Natural killer cell (primary cell): ENCODE results near the gene DRAP1. TPM values are rescaled to one million over a fixed set of nuclear protein-coding genes. Genes with fewer than 3 reads are reported as not detected.

ENCODE experiments used
- ATAC-seq, 3 donors: fragments of 150-1000 bp in 2 of 3; fragments of 200-7000 bp in 1 of 3; cut with Tn5 transposase; 1 replicate in 1 of 3; 2 replicates in 2 of 3; pipeline ENCODE4 v1.10.0; 2021; ENCODE audit warnings: mild to moderate bottlenecking in 2 of 3, moderate library complexity in 2 of 3
- DNase-seq, 2 donors: peaks; one replicate each; pipeline versions ENCODE4 v3.0.0 to v3.0.0-alpha.2; 2013 to 2021; ENCODE audit warnings: mixed read lengths in 1 of 2
- H3K27ac ChIP-seq: one replicate; pipeline ENCODE4 v1.5.1; 2013; ENCODE audit warnings: mild to moderate bottlenecking, low read length
- H3K27me3 ChIP-seq: one replicate; pipeline ENCODE4 v1.6.1; 2013; ENCODE audit warnings: low read length; ENCODE audit not compliant: control insufficient read depth, insufficient read depth
- H3K36me3 ChIP-seq: one replicate; pipeline ENCODE4 v1.6.1; 2013; ENCODE audit warnings: low read length; ENCODE audit not compliant: control insufficient read depth, insufficient read depth
- H3K4me1 ChIP-seq: one replicate; pipeline ENCODE4 v1.6.1; 2013; ENCODE audit warnings: low read length; ENCODE audit not compliant: control insufficient read depth, insufficient read depth
- H3K4me3 ChIP-seq: one replicate; pipeline ENCODE4 v1.5.1; 2013; ENCODE audit warnings: low read length
- H3K9me3 ChIP-seq: one replicate; pipeline ENCODE4 v1.6.1; 2013; ENCODE audit warnings: low read length; ENCODE audit not compliant: control insufficient read depth, insufficient read depth
- H3K27ac Mint-ChIP-seq, 2 donors: one replicate each; pipeline ENCODE4 v1.8.0; 2022; ENCODE audit warnings: mild to moderate bottlenecking in 2 of 2, mixed read lengths in 2 of 2, moderate library complexity in 1 of 2
- H3K27me3 Mint-ChIP-seq, 2 donors: one replicate each; pipeline ENCODE4 v1.8.0; 2022; ENCODE audit warnings: low read depth in 2 of 2, mixed read lengths in 2 of 2
- H3K36me3 Mint-ChIP-seq: one replicate; pipeline ENCODE4 v1.8.0; 2022; ENCODE audit warnings: mixed read lengths
- H3K4me1 Mint-ChIP-seq, 2 donors: one replicate each; pipeline ENCODE4 v1.8.0; 2022; ENCODE audit warnings: mixed read lengths in 2 of 2
- H3K4me3 Mint-ChIP-seq: one replicate; pipeline ENCODE4 v1.8.0; 2022; ENCODE audit warnings: mild to moderate bottlenecking, moderate library complexity, mixed read lengths
- H3K9me3 Mint-ChIP-seq, 2 donors: one replicate each; pipeline ENCODE4 v1.8.0; 2022; ENCODE audit warnings: mixed read lengths in 2 of 2
- WGBS: methylation state at CpG from one replicate; pipeline ENCODE4 v1.1.7; 2013; ENCODE audit warnings: missing lambda C conversion rate; ENCODE audit not compliant: insufficient coverage; 5-methylcytosine and 5-hydroxymethylcytosine counted together
- intact Hi-C: fragments of 100-400 bp; cut with micrococcal nuclease; formaldehyde crosslinking; loops from one replicate; pipeline ENCODE4 v1.14.2; 2022
- total RNA-seq, 4 donors: library from RNA; stranded (reverse); fragments of 120-200 nt in 1 of 4; gene quantifications; one replicate each; pipeline versions ENCODE4 v1.2.3 to v1.2.4, GENCODE V29; 2013 to 2022
- TF ChIP-seq, protein P1 (sequence below): fragments of 200-600 bp; IDR thresholded peaks from one replicate; pipeline ENCODE4 v1.8.0; 2022; ENCODE audit warnings: antibody characterized with exemption

The DRAP1 gene
- total RNA-seq, 3 donors from 2014 or later (not counting 1 experiment from before 2014, with no cell fraction given) = 114 to 115 (median 115) TPM

DNA sequence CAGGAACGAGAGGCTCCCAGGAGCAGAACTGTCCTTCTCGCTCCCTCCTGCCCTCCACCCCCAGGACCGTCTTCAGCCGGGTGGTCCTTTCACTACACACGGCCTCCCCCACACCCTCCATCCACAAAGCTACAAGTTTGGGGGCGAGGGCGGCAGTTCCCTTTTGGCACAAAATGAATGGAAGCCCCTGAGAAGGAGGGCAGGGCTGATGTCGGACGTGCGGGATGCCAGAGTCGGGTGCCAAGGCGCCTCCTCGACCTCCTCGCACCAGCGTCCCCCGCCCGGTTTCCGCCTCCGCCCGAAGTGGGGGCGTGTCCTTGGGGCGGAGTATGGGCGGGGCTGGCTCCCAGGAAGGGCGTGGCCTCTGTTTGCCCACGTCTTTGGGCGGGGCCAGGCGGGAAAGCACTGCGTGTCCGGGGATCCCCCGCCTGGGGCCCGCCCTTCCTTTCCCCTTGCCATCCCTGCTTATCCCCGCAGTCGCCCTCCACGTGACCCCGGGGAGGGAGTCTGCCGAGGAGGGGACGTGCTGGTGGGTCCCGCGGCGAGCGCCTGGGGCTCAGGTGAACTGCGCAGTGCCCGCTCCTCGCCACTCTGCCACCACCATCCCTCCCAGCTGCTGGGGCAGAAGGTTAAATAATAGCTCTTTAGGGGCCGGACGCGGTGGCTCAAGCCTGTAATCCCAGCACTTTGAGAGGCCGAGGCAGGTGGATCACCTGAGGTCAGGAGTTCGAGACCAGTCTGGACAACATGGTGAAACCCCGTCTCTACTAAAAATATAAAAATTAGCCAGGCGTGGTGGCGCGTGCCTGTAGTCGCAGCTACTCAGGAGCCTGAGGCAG is 45.7 kb upstream of the DRAP1 start:
- peak overlapping the region; percentile 54 for H3K4me3 ChIP-seq
- no peaks in the 10 kb centered on the region for H3K9me3 ChIP-seq
- H3K27ac Mint-ChIP-seq = peak overlapping the region; percentile 92 to 97
- peaks cover 52% of the 10 kb centered on the region for H3K4me1 ChIP-seq
- intact Hi-C loops = loop anchor here (2.0 kb wide), 1 partner anchor 15 kb away; the partner anchor contains the start of gene CFL1
- 7% methylated on average over 53 of the region's 54 CpGs for WGBS
- TF ChIP-seq, protein P1, sequence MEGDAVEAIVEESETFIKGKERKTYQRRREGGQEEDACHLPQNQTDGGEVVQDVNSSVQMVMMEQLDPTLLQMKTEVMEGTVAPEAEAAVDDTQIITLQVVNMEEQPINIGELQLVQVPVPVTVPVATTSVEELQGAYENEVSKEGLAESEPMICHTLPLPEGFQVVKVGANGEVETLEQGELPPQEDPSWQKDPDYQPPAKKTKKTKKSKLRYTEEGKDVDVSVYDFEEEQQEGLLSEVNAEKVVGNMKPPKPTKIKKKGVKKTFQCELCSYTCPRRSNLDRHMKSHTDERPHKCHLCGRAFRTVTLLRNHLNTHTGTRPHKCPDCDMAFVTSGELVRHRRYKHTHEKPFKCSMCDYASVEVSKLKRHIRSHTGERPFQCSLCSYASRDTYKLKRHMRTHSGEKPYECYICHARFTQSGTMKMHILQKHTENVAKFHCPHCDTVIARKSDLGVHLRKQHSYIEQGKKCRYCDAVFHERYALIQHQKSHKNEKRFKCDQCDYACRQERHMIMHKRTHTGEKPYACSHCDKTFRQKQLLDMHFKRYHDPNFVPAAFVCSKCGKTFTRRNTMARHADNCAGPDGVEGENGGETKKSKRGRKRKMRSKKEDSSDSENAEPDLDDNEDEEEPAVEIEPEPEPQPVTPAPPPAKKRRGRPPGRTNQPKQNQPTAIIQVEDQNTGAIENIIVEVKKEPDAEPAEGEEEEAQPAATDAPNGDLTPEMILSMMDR = no peak
- H3K27me3 ChIP-seq = no peaks in the 10 kb centered on the region
- no peaks in the 10 kb centered on the region for H3K9me3 Mint-ChIP-seq
- peak overlapping the region; percentile 93 for H3K27ac ChIP-seq
- DNase-seq = peak; percentile 98 to 99
- H3K4me1 Mint-ChIP-seq = peaks cover 29 to 38% of the 10 kb centered on the region in 2 donors
- peak overlapping the region; percentile 96 for H3K4me3 Mint-ChIP-seq
- H3K36me3 ChIP-seq = no peaks in the 10 kb centered on the region
- peak; percentile 95 to 99 (median 95) for ATAC-seq
- H3K36me3 Mint-ChIP-seq = no peaks in the 10 kb centered on the region
- no peaks in the 10 kb centered on the region for H3K27me3 Mint-ChIP-seq

DNA sequence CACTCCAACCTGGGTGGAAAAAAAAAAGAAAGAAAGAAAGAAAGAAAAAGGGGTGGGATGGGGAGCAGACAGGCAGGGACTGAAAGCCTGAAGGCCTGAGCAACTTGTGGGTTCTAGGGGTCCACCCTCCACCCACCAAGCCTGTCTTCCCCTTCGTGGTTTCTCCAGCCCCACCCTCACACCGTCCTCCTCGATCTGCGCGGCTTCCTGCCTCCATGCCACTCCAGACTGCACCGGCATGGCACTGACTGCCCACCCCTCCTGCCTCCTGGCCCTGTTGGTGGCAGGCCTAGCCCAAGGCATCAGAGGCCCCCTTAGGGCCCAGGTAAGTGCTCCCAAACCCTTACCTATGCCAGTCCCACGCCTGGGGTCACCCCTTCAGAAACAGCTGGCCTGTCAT is 39.6 kb upstream of the DRAP1 start, which contains the start of gene CTSW:
Gene CTSW, plus strand, starts transcription at position 221 of the 400 bp plus-strand sequence. Its CDS starts 18 bp downstream, at position 239.
- intact Hi-C loops = no loop called here
- H3K9me3 ChIP-seq = no peaks in the 10 kb centered on the region
- Mint-ChIP-seq H3K9me3 (no peaks in the 10 kb centered on the region), H3K36me3 (no peaks in the 10 kb centered on the region), H3K27ac (peak within 1 kb of the TSS; percentile 85 to 95), H3K4me1 (peaks cover 41 to 62% of the 10 kb centered on the region in 2 donors), H3K4me3 (peak within 1 kb of the TSS; percentile 90), H3K27me3 (no peaks in the 10 kb centered on the region)
- WGBS = 6% methylated on average over 7 of the region's 7 CpGs
- DNase-seq (peak; percentile 62 to 75), ATAC-seq (peak; percentile 60 to 72 (median 71))
- TF ChIP-seq, protein P1 = no peak
- H3K4me3 ChIP-seq = peak within 1 kb of the TSS; percentile 81
- peaks cover 31% of the 10 kb centered on the region for H3K36me3 ChIP-seq
- peak within 1 kb of the TSS; percentile 82 for H3K27ac ChIP-seq
- H3K27me3 ChIP-seq = no peaks in the 10 kb centered on the region
- peaks cover 74% of the 10 kb centered on the region for H3K4me1 ChIP-seq

- Mint-ChIP-seq H3K4me1 (peaks cover 42 to 66% of the 10 kb centered on the region in 2 donors), H3K27me3 (no peaks in the 10 kb centered on the region), H3K36me3 (no peaks in the 10 kb centered on the region), H3K27ac (peak overlapping the region; percentile 85 to 95), H3K9me3 (no peaks in the 10 kb centered on the region), H3K4me3 (peak overlapping the region; percentile 90)
- Histone ChIP-seq H3K4me3 (peak overlapping the region; percentile 81), H3K27me3 (no peaks in the 10 kb centered on the region), H3K9me3 (no peaks in the 10 kb centered on the region), H3K27ac (peak overlapping the region; percentile 82), H3K36me3 (peaks cover 31% of the 10 kb centered on the region), H3K4me1 (peaks cover 78% of the 10 kb centered on the region)
- no peak for DNase-seq
- 25% methylated on average over 7 of the region's 7 CpGs for WGBS
- TF ChIP-seq, protein P1 = no peak
- ATAC-seq = no peak
- intact Hi-C loops = no loop called here
These were observed 39.2 kb upstream of the DRAP1 start for GRCh38 chr11:65880027-65880426.
